B cell (primary cell): ENCODE measurements around the gene IFNLR1.

Experiments
- EZH2 ChIP-seq: IDR thresholded peaks from 2 replicates; pipeline ENCODE4 v1.6.1; 2012; ENCODE audit warnings: borderline replicate concordance, low read depth, mild to moderate bottlenecking, moderate library complexity, low read length; ENCODE audit not compliant: insufficient read depth, poor library complexity, severe bottlenecking
- TF ChIP-seq, protein P1 (sequence below): fragments of 200-600 bp; IDR thresholded peaks from one replicate; pipeline ENCODE4 v1.8.0; 2022; ENCODE audit warnings: antibody characterized with exemption, mild to moderate bottlenecking

DNA sequence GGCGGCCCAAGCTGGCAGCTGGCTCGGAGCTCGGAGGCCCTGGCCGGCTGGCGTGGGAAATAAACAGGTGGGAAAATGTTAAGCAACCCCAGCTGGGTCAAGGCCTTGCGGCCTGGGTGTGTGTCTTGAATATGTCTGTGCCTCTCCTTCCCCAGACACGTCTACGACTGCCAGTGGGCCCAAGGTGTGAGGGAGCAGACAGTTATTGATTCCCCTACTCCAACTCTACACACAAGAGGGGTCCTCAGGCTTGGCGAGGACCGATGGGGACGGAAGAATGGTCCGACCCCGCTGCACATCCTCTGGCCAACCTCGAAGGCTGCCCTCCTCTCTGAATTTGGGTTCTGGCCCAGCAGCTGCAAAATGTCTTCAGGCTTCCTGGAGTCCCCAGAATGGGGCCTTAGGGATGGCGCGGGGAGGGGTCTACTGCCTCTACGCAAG is 46.3 kb downstream of the IFNLR1 start:
- no peak for TF ChIP-seq EZH2
- TF ChIP-seq, protein P1, sequence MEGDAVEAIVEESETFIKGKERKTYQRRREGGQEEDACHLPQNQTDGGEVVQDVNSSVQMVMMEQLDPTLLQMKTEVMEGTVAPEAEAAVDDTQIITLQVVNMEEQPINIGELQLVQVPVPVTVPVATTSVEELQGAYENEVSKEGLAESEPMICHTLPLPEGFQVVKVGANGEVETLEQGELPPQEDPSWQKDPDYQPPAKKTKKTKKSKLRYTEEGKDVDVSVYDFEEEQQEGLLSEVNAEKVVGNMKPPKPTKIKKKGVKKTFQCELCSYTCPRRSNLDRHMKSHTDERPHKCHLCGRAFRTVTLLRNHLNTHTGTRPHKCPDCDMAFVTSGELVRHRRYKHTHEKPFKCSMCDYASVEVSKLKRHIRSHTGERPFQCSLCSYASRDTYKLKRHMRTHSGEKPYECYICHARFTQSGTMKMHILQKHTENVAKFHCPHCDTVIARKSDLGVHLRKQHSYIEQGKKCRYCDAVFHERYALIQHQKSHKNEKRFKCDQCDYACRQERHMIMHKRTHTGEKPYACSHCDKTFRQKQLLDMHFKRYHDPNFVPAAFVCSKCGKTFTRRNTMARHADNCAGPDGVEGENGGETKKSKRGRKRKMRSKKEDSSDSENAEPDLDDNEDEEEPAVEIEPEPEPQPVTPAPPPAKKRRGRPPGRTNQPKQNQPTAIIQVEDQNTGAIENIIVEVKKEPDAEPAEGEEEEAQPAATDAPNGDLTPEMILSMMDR: no peak
